GM23248 (cell line): ENCODE measurements around the gene PAIP2. TPM values are rescaled to one million over a fixed set of nuclear protein-coding genes. Genes with fewer than 3 reads are reported as not detected.

Source experiments
- DNase-seq: peaks from one replicate; pipeline ENCODE4 v3.0.0-alpha.2; 2015
- H2AFZ ChIP-seq: fragments of 200-600 bp; sonication (generic); 2 replicates; pipeline ENCODE4 v1.6.1; 2016; ENCODE audit warnings: antibody characterized with exemption
- H3F3A ChIP-seq: fragments of 200-600 bp; sonication (generic); 2 replicates; pipeline ENCODE4 v1.6.1; 2016; ENCODE audit warnings: mild to moderate bottlenecking, antibody characterized with exemption, mixed run types; ENCODE audit not compliant: insufficient read depth
- H3K27ac ChIP-seq: fragments of 200-600 bp; sonication (generic); 2 replicates; pipeline ENCODE4 v1.5.1; 2016; ENCODE audit warnings: mild to moderate bottlenecking
- H3K27me3 ChIP-seq: fragments of 200-600 bp; sonication (generic); replicated peaks from 2 replicates; pipeline ENCODE4 v1.6.1; 2016; ENCODE audit warnings: mild to moderate bottlenecking; ENCODE audit not compliant: insufficient read depth
- H3K36me3 ChIP-seq: fragments of 200-600 bp; sonication (generic); 2 replicates; pipeline ENCODE4 v1.6.1; 2016; ENCODE audit warnings: low read depth, mild to moderate bottlenecking
- H3K4me1 ChIP-seq: fragments of 200-600 bp; sonication (generic); 2 replicates; pipeline ENCODE4 v1.6.1; 2016; ENCODE audit warnings: mild to moderate bottlenecking; ENCODE audit not compliant: insufficient read depth
- H3K4me2 ChIP-seq: fragments of 200-600 bp; sonication (generic); one replicate; pipeline ENCODE4 v1.6.1; 2016; ENCODE audit warnings: mild to moderate bottlenecking; ENCODE audit not compliant: unreplicated experiment
- H3K4me3 ChIP-seq: fragments of 200-600 bp; sonication (generic); 2 replicates; pipeline ENCODE4 v1.5.1; 2016; ENCODE audit warnings: mild to moderate bottlenecking
- H3K79me2 ChIP-seq: fragments of 200-600 bp; sonication (generic); 2 replicates; pipeline ENCODE4 v1.6.1; 2016; ENCODE audit warnings: mild to moderate bottlenecking; ENCODE audit not compliant: insufficient read depth
- H3K9ac ChIP-seq: fragments of 200-600 bp; sonication (generic); 2 replicates; pipeline ENCODE4 v1.6.1; 2016; ENCODE audit warnings: mild to moderate bottlenecking
- H3K9me2 ChIP-seq: fragments of 200-600 bp; sonication (generic); 2 replicates; pipeline ENCODE4 v1.6.1; 2016; ENCODE audit warnings: mixed run types, mild to moderate bottlenecking, moderate library complexity; ENCODE audit not compliant: insufficient read depth
- H3K9me3 ChIP-seq: fragments of 200-600 bp; sonication (generic); one replicate; pipeline ENCODE4 v1.6.1; 2017; ENCODE audit warnings: low read depth
- H4K20me1 ChIP-seq: fragments of 200-600 bp; sonication (generic); 2 replicates; pipeline ENCODE4 v1.6.0; 2016; ENCODE audit not compliant: insufficient read depth
- EZH2 ChIP-seq: fragments of 200-600 bp; sonication (generic); IDR thresholded peaks from 2 replicates; pipeline ENCODE4 v1.6.1; 2018; ENCODE audit warnings: antibody characterized with exemption, mild to moderate bottlenecking; ENCODE audit not compliant: insufficient read depth, poor library complexity, severe bottlenecking
- EZH2phosphoT487 ChIP-seq: fragments of 200-600 bp; sonication (generic); IDR thresholded peaks from 2 replicates; pipeline ENCODE4 v1.6.1; 2018; ENCODE audit warnings: antibody characterized with exemption, moderate library complexity, mild to moderate bottlenecking, low read depth; ENCODE audit not compliant: insufficient read depth
- WGBS, 2 experiments: methylation state at CpG; one replicate each; pipeline ENCODE4 v1.1.6; 2015 to 2017; ENCODE audit warnings: low lambda C conversion rate in 2 of 2, low coverage in 1 of 2; ENCODE audit errors: missing lambda C conversion rate in 2 of 2; 5-methylcytosine and 5-hydroxymethylcytosine counted together
- in situ Hi-C: fragments of 300-500 bp; cut with MboI; formaldehyde crosslinking; loops from 2 replicates; pipeline ENCODE4 v1.15.0; 2020
- polyA plus RNA-seq: library from polyadenylated mRNA; unstranded; fragments of >200 nt; fragmentation: Nextera tagmentation; extraction: Ambion mirVana; gene quantifications from 2 replicates; pipeline ENCODE4 v1.2.1, GENCODE V29; 2016
- total RNA-seq: library from RNA; depleted of rRNA; stranded (reverse); fragments of >200 nt; shearing (Covaris generic); gene quantifications from 2 replicates; pipeline ENCODE4 v1.2.3, GENCODE V29; 2014

The PAIP2 gene
- total and polyA plus RNA-seq, 2 experiments from 2014 or later, result 62.8 to 112 TPM

DNA sequence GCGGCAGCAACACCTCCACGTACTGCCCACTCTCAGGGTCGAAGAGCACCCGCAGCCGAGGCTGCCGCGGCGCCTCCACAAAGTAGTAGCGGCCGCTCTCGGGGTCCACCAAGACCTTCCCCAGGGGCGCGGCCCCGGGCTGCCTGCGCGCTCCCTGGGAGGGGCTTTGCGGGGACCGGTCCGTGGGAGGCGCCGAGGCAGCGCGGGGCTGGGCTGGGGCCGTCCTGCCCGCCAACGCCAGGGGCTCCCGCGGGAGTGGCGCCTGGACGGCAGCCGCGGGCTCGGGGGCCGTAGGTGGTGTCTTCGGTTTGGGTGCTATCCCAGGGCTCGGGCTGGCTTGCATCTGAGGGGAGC is 50.6 kb downstream of the PAIP2 start:
- in situ Hi-C loops, result no loop called here
- 38 to 40% methylated on average over 14 to 15 of the region's 36 CpGs for WGBS, 2 experiments

DNA sequence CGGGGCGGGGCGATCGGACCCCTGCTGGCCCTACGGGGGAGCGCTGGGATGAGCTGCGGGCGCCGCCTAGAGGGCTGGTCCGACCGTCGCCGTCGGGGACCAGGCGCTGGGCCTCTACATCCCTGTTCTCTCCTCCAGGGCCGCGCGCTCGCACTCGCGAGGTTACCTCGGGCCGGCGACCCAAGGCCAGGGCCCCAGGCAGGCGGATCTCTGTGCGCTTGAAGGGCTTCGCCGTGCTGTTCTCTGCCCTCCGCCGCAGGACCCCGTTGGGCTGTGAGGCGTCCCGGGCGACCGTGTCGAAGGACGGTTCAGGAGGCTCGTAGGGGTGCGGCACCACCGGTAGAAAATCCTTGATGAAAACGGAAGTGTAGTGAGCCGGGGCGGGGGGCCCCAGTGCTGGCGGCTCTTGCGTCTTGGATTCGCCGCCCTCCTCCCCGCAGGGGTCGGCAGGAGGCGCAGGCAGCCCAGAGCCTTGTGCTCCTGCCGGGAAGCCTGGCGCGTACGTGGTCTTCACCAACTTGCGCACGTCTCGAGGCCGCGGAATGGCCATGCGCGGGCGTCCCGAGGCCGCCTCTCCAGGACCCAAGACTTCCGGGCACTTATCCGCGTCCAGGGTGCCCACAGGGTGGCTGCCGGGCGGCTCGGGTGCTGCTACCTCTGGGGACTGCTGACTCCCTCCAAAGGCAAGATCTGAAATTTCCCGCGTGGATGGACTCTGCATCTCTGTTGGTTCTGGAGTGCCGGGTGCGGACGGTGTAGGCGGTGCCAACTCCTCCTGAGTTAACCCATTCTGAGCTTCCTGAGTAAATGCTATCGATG is 51.2 kb downstream of the PAIP2 start:
- Histone ChIP-seq H4K20me1 (no peaks in the 10 kb centered on the region), H3K27ac (no peak overlapping the region), H3K4me3 (peak overlapping the region; percentile 65), H3K9me3 (no peaks in the 10 kb centered on the region), H3K9me2 (no peaks in the 10 kb centered on the region), H3K4me2 (peak overlapping the region; percentile 49), H3F3A (no peaks in the 10 kb centered on the region), H3K4me1 (0 out of 2 replicates have a peak, but pooled peaks cover 4% of the 10 kb centered on the region), H3K79me2 (no peaks in the 10 kb centered on the region), H2AFZ (peak overlapping the region; percentile 74), H3K36me3 (no peaks in the 10 kb centered on the region), H3K27me3 (peaks cover 9% of the 10 kb centered on the region), H3K9ac (peak overlapping the region; percentile 37)
- TF ChIP-seq EZH2phosphoT487 (no peak), EZH2 (no peak)
- 6 to 8% methylated on average over 51 to 73 of the region's 77 CpGs for WGBS, 2 experiments
- in situ Hi-C loops, result no loop called here
- DNase-seq, result peak; percentile 77

More for the DNA sequence above, 50.6 kb downstream of the PAIP2 start:
- no peaks in the 10 kb centered on the region for H3K9me3 ChIP-seq
- H3K27ac ChIP-seq, result no peak overlapping the region
- no peaks in the 10 kb centered on the region for H3K9me2 ChIP-seq
- no peaks in the 10 kb centered on the region for H3F3A ChIP-seq
- peaks cover 9% of the 10 kb centered on the region for H3K27me3 ChIP-seq
- H2AFZ ChIP-seq, result peak overlapping the region; percentile 74; the same call in 1 of the 2 replicates
- H4K20me1 ChIP-seq, result no peaks in the 10 kb centered on the region
- H3K36me3 ChIP-seq, result no peaks in the 10 kb centered on the region
- H3K9ac ChIP-seq, result 0 out of 2 replicates have a peak overlapping the region, but pooled peaks have one; percentile 24
- no peaks in the 10 kb centered on the region for H3K79me2 ChIP-seq
- TF ChIP-seq EZH2phosphoT487 (no peak), EZH2 (no peak)
- 0 out of 2 replicates have a peak, but pooled peaks cover 4% of the 10 kb centered on the region for H3K4me1 ChIP-seq
- H3K4me2 ChIP-seq, result no peak overlapping the region
- peak overlapping the region; percentile 4; the same call in 1 of the 2 replicates for H3K4me3 ChIP-seq
- no peak for DNase-seq

DNA sequence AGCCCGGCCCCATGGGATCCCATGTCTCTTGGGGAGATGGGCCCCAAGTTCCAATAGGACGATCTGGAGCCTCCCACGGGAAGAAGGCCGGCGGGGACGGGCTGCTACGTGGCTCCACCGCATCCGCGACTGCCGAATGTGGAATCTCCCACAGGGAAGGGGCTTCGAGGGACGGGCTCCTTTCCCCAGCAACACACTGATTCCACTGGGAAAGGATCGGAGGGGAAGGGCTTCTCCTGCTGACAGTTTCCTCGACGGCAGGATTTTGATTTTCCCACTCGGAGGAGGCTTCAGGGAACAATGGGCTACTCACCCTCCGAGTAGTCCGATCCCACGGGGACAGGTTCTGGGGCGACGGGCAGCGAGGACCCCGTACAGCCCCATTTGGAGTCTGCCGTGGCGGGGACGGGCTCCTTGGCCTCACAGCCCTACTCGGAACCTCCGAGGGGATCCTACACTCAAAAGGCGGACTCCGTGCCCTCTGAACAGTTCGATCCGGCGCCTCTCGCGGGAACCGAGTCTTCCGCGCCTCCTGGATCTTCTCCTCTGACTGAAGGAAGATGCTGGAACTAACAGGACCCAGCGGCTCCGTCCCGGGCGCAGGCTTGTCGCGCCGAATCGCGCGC is 52.0 kb downstream of the PAIP2 start:
- H3K9ac ChIP-seq, result peak overlapping the region; percentile 37
- H3F3A ChIP-seq, result no peaks in the 10 kb centered on the region
- no peak overlapping the region for H3K27ac ChIP-seq
- DNase-seq, result no peak
- TF ChIP-seq EZH2phosphoT487 (no peak), EZH2 (peak; percentile 62)
- H3K36me3 ChIP-seq, result no peaks in the 10 kb centered on the region
- no peaks in the 10 kb centered on the region for H3K9me2 ChIP-seq
- H2AFZ ChIP-seq, result peak overlapping the region; percentile 74
- peak overlapping the region; percentile 65 for H3K4me3 ChIP-seq
- no peaks in the 10 kb centered on the region for H3K9me3 ChIP-seq
- in situ Hi-C loops, result no loop called here
- H3K79me2 ChIP-seq, result no peaks in the 10 kb centered on the region
- 8 to 11% methylated on average over 48 to 49 of the region's 49 CpGs for WGBS, 2 experiments
- H4K20me1 ChIP-seq, result no peaks in the 10 kb centered on the region
- peaks cover 9% of the 10 kb centered on the region for H3K27me3 ChIP-seq
- H3K4me1 ChIP-seq, result 0 out of 2 replicates have a peak, but pooled peaks cover 4% of the 10 kb centered on the region
- peak overlapping the region; percentile 49 for H3K4me2 ChIP-seq

DNA sequence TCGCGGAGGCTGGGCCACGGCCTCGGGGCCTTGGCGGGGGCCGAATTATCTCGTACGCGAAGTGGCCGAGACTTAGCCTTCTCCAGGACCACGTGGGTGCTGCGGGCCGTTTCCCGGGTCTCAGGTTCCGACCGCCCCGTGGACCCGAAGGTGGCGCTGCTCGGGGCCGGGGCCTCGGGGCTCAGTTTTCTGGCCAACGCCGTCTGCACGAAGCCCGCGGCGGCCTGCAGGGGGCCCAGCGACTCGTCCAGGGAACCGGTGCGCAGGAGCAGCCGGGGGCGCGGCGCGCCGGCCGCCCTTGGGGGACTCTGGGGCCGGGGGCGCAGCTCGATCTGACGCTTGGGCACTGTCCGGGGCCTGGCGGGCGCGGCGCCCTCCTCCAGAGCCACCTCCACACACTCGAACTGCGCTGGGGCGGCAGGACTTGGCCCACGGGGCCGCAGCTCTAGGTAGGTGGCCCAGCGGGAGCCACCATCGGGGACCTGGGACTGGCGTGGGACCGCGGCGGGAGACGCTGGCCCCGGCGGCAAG is 52.5 kb downstream of the PAIP2 start:
- peak overlapping the region; percentile 65 for H3K4me3 ChIP-seq
- no peaks in the 10 kb centered on the region for H4K20me1 ChIP-seq
- 0 out of 2 replicates have a peak, but pooled peaks cover 4% of the 10 kb centered on the region for H3K4me1 ChIP-seq
- peak; percentile 77 for DNase-seq
- H3K27ac ChIP-seq, result no peak overlapping the region
- H3K79me2 ChIP-seq, result no peaks in the 10 kb centered on the region
- in situ Hi-C loops, result no loop called here
- H3K9me2 ChIP-seq, result no peaks in the 10 kb centered on the region
- H3K9me3 ChIP-seq, result no peaks in the 10 kb centered on the region
- no peaks in the 10 kb centered on the region for H3F3A ChIP-seq
- peak overlapping the region; percentile 74 for H2AFZ ChIP-seq
- WGBS, 2 experiments, result 2% methylated on average over 38 to 60 of the region's 62 CpGs
- H3K4me2 ChIP-seq, result peak overlapping the region; percentile 49
- H3K27me3 ChIP-seq, result peaks cover 9% of the 10 kb centered on the region
- TF ChIP-seq EZH2, result no peak
- no peak for TF ChIP-seq EZH2phosphoT487
- H3K9ac ChIP-seq, result peak overlapping the region; percentile 37
- H3K36me3 ChIP-seq, result no peaks in the 10 kb centered on the region
